GM18868 (cell line): ENCODE data around the gene SNCA.

Experiments used
- ATAC-seq: cut with Tn5 transposase; IDR thresholded peaks from one replicate; pipeline ENCODE4 v1.9.1; 2021; ENCODE audit warnings: mild to moderate bottlenecking, moderate library complexity; ENCODE audit not compliant: unreplicated experiment

SNCA gene

DNA sequence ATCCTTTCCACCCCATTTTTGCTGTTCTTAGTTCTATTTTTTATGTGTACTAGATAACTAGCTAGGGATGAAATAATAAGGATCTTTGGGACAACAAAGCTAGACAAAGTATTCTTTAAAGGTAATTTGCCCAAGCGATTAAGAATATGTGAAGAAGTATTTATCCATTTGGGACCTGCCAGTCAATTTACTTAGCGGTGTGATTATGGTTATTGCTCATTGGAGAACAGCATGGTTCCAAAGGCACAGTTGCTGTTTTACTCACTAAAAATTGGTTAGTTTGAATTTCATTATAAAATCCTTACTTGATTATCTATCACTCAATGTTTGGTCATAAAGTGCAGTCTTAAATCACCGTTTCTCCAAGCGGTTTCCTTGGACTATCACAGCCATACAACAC, 124.1 kb downstream of the SNCA start:
- ATAC-seq: no peak

DNA sequence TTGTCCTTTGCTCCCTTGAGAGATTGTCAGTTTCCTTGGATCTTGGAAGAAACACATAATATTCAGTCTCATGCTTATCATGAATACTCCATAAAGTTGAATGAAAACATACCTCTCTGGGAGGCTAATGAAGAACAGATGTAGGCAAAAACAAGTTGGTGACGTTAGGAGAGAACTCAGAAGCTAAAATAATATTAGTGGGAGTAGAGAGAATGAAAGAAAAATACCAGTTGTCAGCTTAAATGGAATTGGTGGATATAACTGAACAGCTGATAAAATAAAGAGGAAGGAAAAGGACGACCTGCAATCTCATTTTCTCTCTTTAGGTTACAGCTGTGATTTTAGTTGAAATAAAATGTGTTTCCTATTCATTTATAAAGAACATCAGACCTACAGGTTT, 124.8 kb downstream of the SNCA start:
- no peak for ATAC-seq

GRCh38 chr4:89708903-89709421, 128.0 kb downstream of the SNCA start:
- ATAC-seq: no peak

GRCh38 chr4:89707467-89707866, 129.5 kb downstream of the SNCA start:
- ATAC-seq: no peak

GRCh38 chr4:89704651-89705395, 132.1 kb downstream of the SNCA start:
- no peak for ATAC-seq

GRCh38 chr4:89703829-89704590, 133.0 kb downstream of the SNCA start:
- no peak for ATAC-seq

DNA sequence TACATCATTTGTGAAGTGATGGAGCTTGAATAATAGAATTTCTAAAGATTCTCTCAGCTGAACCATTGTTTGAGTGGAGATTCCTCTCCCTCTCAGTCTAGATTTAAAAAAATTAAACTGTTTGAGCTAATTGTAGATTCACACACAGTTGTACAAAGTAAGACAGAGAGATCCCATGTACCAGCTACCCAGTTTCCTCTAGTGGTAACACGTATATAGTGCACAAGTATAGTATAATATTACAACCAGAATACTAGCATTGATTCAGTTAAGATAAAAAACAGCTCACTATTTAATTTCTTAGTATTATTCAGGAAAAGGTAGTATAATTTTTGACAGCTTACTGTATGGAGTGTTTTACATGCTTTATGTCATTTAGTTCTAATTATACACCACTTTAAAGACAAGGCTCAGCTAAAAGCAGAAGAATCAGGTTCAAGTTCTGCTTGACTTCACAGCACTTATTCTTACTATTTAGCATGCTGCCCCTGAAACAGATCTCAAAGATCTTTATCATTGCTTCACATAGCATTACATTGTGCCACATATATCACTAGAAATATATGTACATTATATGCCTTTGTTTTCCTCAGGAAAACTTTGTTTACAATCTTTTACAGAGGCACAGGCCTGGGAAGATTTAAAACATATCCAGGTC, 136.1 kb downstream of the SNCA start:
- ATAC-seq: peak; percentile 52

GRCh38 chr4:89685690-89686089, 151.3 kb downstream of the SNCA start:
- no peak for ATAC-seq

GRCh38 chr4:89685277-89685676, 151.7 kb downstream of the SNCA start:
- no peak for ATAC-seq

GRCh38 chr4:89684536-89684935, 152.4 kb downstream of the SNCA start:
- ATAC-seq: no peak

GRCh38 chr4:89682808-89683207, 154.2 kb downstream of the SNCA start:
- no peak for ATAC-seq

- ATAC-seq: no peak
Measured at GRCh38 chr4:89681671-89682070, 155.3 kb downstream of the SNCA start.

GRCh38 chr4:89681219-89681618, 155.7 kb downstream of the SNCA start:
- ATAC-seq: no peak

GRCh38 chr4:89674876-89675459, 162.0 kb downstream of the SNCA start:
- ATAC-seq: no peak
